Neutrophil (primary cell): ENCODE results near the gene MFN1.

Source experiments
- H3K27ac ChIP-seq: fragments of 200-600 bp; sonication (generic); 2 replicates; pipeline ENCODE4 v1.5.1; 2016; ENCODE audit warnings: mild to moderate bottlenecking, moderate library complexity
- H3K27me3 ChIP-seq: fragments of 200-600 bp; sonication (generic); 2 replicates; pipeline ENCODE4 v1.6.0; 2016; ENCODE audit warnings: mild to moderate bottlenecking
- H3K36me3 ChIP-seq: fragments of 200-600 bp; sonication (generic); 2 replicates; pipeline ENCODE4 v1.5.1; 2017
- H3K4me1 ChIP-seq, 2 experiments: fragments of 200-600 bp in 1 of 2; sonication (generic) in 1 of 2; 1 replicate in 1 of 2; 2 replicates in 1 of 2; pipeline versions ENCODE4 v1.5.1 to v1.6.1; 2013 to 2016; ENCODE audit warnings: low read depth in 1 of 2, low read length in 1 of 2, mild to moderate bottlenecking in 1 of 2, moderate library complexity in 1 of 2; ENCODE audit not compliant: control insufficient read depth in 1 of 2, insufficient read depth in 1 of 2
- H3K4me3 ChIP-seq, 2 experiments: fragments of 200-600 bp in 1 of 2; sonication (generic) in 1 of 2; 1 replicate in 1 of 2; 2 replicates in 1 of 2; pipeline ENCODE4 v1.5.1; 2013 to 2016; ENCODE audit warnings: low read depth in 1 of 2, low read length in 1 of 2, mild to moderate bottlenecking in 1 of 2, moderate library complexity in 1 of 2
- H3K9me3 ChIP-seq: fragments of 200-600 bp; sonication (generic); 2 replicates; pipeline ENCODE4 v1.5.1; 2016
- TF ChIP-seq, protein P1 (sequence below): fragments of 200-600 bp; sonication (generic); IDR thresholded peaks from 2 replicates; pipeline ENCODE4 v1.5.1; 2016; ENCODE audit warnings: antibody characterized with exemption

The MFN1 gene

DNA sequence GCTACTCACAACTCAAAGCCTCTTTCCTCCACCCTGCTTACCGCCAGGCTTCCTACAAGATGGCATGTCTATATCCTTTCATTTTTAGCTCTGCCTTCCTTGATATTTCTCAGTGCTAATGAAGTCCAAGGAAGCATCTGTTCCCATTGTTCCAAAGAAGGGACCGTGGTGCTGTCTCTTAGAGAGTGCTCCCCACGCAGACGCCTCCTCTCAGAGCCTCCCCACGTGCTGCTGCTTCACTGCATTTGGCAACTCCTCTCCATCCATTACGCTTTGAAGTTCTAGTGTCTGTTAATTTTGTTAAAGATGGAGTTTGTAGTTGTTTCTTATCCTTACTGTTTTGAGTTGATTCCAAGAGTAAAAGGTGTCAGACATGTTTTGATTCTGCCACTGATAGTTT, 77.6 kb downstream of the MFN1 start:
- H3K4me3 ChIP-seq: no peak overlapping the region
- H3K27ac ChIP-seq: no peak overlapping the region
- TF ChIP-seq, protein P1, sequence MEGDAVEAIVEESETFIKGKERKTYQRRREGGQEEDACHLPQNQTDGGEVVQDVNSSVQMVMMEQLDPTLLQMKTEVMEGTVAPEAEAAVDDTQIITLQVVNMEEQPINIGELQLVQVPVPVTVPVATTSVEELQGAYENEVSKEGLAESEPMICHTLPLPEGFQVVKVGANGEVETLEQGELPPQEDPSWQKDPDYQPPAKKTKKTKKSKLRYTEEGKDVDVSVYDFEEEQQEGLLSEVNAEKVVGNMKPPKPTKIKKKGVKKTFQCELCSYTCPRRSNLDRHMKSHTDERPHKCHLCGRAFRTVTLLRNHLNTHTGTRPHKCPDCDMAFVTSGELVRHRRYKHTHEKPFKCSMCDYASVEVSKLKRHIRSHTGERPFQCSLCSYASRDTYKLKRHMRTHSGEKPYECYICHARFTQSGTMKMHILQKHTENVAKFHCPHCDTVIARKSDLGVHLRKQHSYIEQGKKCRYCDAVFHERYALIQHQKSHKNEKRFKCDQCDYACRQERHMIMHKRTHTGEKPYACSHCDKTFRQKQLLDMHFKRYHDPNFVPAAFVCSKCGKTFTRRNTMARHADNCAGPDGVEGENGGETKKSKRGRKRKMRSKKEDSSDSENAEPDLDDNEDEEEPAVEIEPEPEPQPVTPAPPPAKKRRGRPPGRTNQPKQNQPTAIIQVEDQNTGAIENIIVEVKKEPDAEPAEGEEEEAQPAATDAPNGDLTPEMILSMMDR: no peak
- no peaks in the 10 kb centered on the region for H3K27me3 ChIP-seq
- H3K9me3 ChIP-seq: no peaks in the 10 kb centered on the region
- H3K36me3 ChIP-seq: peaks cover 35% of the 10 kb centered on the region
- no peaks in the 10 kb centered on the region for H3K4me1 ChIP-seq

DNA sequence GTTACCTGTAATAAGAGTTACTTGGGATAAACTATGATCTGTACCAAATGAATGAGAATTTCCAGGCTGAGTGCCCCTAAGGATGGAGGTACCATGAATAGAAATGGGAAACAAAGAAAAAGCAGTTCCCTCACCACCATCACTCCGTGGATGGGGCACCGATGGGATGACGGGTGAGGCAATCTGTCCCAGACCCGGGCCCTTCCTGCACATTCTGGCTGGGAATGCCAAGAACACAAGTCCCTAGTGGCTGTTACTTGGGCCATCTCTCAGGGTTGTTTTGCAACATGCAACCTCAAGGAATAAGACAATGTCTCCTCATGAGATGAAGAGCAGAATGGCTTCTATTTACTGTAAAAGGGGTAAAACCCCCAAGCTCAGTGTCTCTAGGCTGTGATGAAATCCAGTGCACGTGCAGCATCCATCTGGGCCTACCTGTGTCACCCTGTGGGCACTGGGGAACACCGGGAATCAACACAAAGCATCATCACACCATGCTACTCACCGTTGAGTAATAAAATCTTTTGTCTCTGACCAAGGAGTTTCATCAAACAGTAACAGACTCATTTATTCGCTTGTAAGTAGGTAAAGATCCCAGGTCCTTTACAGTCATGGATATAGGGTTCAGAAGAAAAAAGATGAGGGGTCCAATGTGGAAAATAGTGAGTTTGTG, 81.5 kb downstream of the MFN1 start:
- Histone ChIP-seq H3K36me3 (peaks cover 23% of the 10 kb centered on the region), H3K9me3 (no peaks in the 10 kb centered on the region), H3K4me3 (no peak overlapping the region), H3K27ac (no peak overlapping the region), H3K4me1 (peaks cover 18 to 25% of the 10 kb centered on the region in 2 experiments), H3K27me3 (no peaks in the 10 kb centered on the region)
- TF ChIP-seq, protein P1: no peak

DNA sequence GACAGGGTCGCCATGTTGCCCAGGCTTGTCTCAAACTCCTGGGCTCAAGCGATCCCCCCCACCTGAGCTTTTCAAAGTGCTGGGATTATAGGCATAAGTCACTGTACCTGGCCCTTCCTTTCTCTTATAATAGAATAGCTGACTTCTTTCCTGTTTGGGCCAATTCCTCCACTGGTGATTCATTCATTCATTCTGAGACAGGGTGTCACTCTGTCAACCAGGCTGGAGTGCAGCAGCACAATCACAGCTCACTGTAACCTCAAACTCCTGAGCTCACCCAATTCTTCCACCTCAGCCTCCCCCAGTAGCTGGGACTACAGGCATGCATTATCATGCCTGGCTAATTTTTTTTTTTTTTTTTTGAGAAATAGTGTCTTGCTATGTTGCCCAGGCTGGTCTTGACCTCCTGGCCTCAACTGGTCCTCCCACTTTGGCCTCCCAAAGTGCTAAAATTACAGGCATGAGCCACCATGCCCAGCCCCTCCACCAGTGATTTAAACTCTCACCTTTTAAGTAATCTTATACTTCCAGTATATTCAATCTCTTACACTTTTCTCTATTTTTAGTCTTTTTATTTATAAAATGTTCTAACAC, 82.9 kb downstream of the MFN1 start:
- peaks cover 9% of the 10 kb centered on the region for H3K36me3 ChIP-seq
- no peak overlapping the region for H3K4me3 ChIP-seq
- H3K4me1 ChIP-seq: peaks cover 20 to 30% of the 10 kb centered on the region in 2 experiments
- H3K27me3 ChIP-seq: no peaks in the 10 kb centered on the region
- no peaks in the 10 kb centered on the region for H3K9me3 ChIP-seq
- TF ChIP-seq, protein P1: no peak
- no peak overlapping the region for H3K27ac ChIP-seq

DNA sequence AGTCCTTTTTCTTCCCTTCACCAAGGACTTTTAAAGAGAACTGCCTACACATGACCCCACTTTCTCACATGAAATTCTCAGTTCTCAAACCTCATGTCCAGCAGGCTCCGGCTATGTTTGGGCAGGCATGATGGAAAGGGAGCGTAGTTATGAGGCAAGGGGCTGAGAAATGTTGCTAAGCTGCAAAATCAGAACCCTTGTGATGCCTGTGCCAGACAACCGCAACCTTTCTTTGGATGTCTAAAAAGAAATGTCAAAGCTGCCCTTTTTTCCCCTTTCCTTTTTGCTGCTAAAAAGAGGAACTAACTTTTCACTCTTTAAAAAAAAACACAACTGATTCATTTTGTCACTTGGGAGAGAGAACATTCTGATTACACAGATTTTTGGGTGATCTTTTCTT, 84.5 kb downstream of the MFN1 start:
- TF ChIP-seq, protein P1: no peak
- H3K9me3 ChIP-seq: no peaks in the 10 kb centered on the region
- H3K36me3 ChIP-seq: no peaks in the 10 kb centered on the region
- H3K27me3 ChIP-seq: no peaks in the 10 kb centered on the region
- peak overlapping the region; percentile 15 to 38 for H3K4me3 ChIP-seq
- peak overlapping the region; percentile 72 for H3K27ac ChIP-seq
- peaks cover 34 to 36% of the 10 kb centered on the region in 2 experiments for H3K4me1 ChIP-seq

DNA sequence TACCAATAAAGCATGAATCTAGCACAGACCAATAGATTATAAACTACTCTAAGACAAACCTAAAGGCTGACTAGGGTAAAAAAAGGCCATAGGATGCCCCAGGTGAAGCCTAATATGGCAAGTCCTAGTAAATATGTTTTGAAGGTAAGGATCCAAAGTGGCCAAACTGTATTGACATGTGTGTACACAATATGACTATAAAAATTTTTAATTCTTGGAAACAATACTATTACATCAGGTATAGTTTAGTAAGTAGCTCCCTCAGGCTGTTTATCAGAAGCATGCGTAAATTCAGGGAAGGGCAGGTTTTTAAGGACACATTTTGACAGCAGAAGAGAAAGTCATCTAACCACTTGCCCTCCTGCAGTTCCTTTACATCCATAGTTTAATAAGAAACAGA, 84.9 kb downstream of the MFN1 start:
- Histone ChIP-seq H3K36me3 (no peaks in the 10 kb centered on the region), H3K4me1 (peaks cover 38 to 40% of the 10 kb centered on the region in 2 experiments), H3K9me3 (no peaks in the 10 kb centered on the region), H3K27me3 (no peaks in the 10 kb centered on the region), H3K27ac (peak overlapping the region; percentile 72), H3K4me3 (no peak overlapping the region)
- TF ChIP-seq, protein P1: no peak
